Thyroid gland (tissue), 4 donors: ENCODE measurements around the gene SLC22A4. TPM values are rescaled to one million over a fixed set of nuclear protein-coding genes. Genes with fewer than 3 reads are reported as not detected.
A peak's percentile ranks its signal among the peaks of the same experiment; 100 is the strongest.

ENCODE experiments used
- DNase-seq, 2 donors: peaks; one replicate each; pipeline ENCODE4 v3.0.0-alpha.2; 2019
- H3K27ac ChIP-seq, 3 donors: fragments of 200-600 bp; sonication (generic); 1 replicate in 2 of 3; 2 replicates in 1 of 3; pipeline ENCODE4 v1.5.1; 2016 to 2019; ENCODE audit warnings: mild to moderate bottlenecking in 1 of 3, moderate library complexity in 1 of 3
- H3K27me3 ChIP-seq: fragments of 200-600 bp; sonication (generic); one replicate; pipeline ENCODE4 v1.5.1; 2019
- H3K36me3 ChIP-seq, 2 donors: fragments of 200-600 bp; sonication (generic); one replicate each; pipeline ENCODE4 v1.5.1; 2016 to 2019
- H3K4me1 ChIP-seq, 2 donors: fragments of 200-600 bp; sonication (generic); one replicate each; pipeline ENCODE4 v1.5.1; 2017 to 2019
- H3K4me3 ChIP-seq, 3 donors: fragments of 200-600 bp; sonication (generic); replicated peaks in 1 of 3; 1 replicate in 2 of 3; 2 replicates in 1 of 3; pipeline ENCODE4 v1.5.1; 2016; ENCODE audit warnings: mild to moderate bottlenecking in 1 of 3
- H3K9me3 ChIP-seq: fragments of 200-600 bp; sonication (generic); one replicate; pipeline ENCODE4 v1.5.1; 2017
- CTCF ChIP-seq, 6 experiments: fragments of 200-600 bp in 3 of 6; fragments of 450-650 bp in 3 of 6; sonication (generic) in 3 of 6; IDR thresholded peaks; one replicate each; pipeline ENCODE4 v1.5.1; 2016 to 2019; ENCODE audit warnings: antibody characterized with exemption in 6 of 6, mild to moderate bottlenecking in 2 of 6, inconsistent platforms in 1 of 6, moderate library complexity in 1 of 6
- POLR2A ChIP-seq, 2 donors: fragments of 450-650 bp; IDR thresholded peaks; one replicate each; pipeline ENCODE4 v1.6.1; 2017; ENCODE audit warnings: antibody characterized with exemption in 2 of 2, mild to moderate bottlenecking in 2 of 2, moderate library complexity in 1 of 2
- WGBS, 2 donors: methylation state at CpG; one replicate each; pipeline ENCODE4 v1.1.5; 2017; 5-methylcytosine and 5-hydroxymethylcytosine counted together
- intact Hi-C: fragments of 100-400 bp; cut with DNase I; formaldehyde crosslinking; loops from one replicate; pipeline ENCODE4 v1.15.1; 2023
- total RNA-seq, 4 donors: library from RNA; depleted of rRNA; stranded (reverse); fragments of >200 nt; gene quantifications; one replicate each; pipeline ENCODE4 v1.2.3, GENCODE V29; 2016

The SLC22A4 gene
- total RNA-seq, 4 donors from 2014 or later = 0.54 to 0.78 TPM; not detected in 2

GRCh38 chr5:132258102-132259068 is 35.8 kb upstream of the SLC22A4 start:
- no peak for DNase-seq
- peaks cover 44 to 76% of the 10 kb centered on the region in 2 donors for H3K4me1 ChIP-seq
- H3K27me3 ChIP-seq = no peaks in the 10 kb centered on the region
- WGBS, 2 donors = 54 to 69% methylated on average over 15 to 17 of the region's 19 CpGs
- TF ChIP-seq POLR2A (IDR thresholded peaks at IDR 0.05) (no peak), CTCF (IDR thresholded peaks at IDR 0.05) (no peak)
- H3K4me3 ChIP-seq = peak overlapping the region in 1 of 3 donors; percentile 43
- H3K9me3 ChIP-seq = no peaks in the 10 kb centered on the region
- intact Hi-C loops = loop anchor here (5.0 kb wide), 1 partner anchor 39 kb away; no protein-coding TSS in a partner anchor
- H3K27ac ChIP-seq = peak overlapping the region; percentile 22 to 81 (median 80)
- H3K36me3 ChIP-seq = no peaks in the 10 kb centered on the region

- no peak overlapping the region for H3K4me3 ChIP-seq
- H3K27me3 ChIP-seq = no peaks in the 10 kb centered on the region
- peaks cover 39 to 75% of the 10 kb centered on the region in 2 donors for H3K4me1 ChIP-seq
- H3K27ac ChIP-seq = peak overlapping the region in 2 of 3 donors; percentile 80 to 81
- WGBS, 2 donors = 72 to 87% methylated on average over 18 to 23 of the region's 24 CpGs
- intact Hi-C loops = loop anchor here (5.0 kb wide), 1 partner anchor 38 kb away; no protein-coding TSS in a partner anchor
- peak; percentile 20 to 25 for DNase-seq
- TF ChIP-seq POLR2A (IDR thresholded peaks at IDR 0.05) (no peak), CTCF (IDR thresholded peaks at IDR 0.05) (no peak)
- H3K36me3 ChIP-seq = no peaks in the 10 kb centered on the region
- H3K9me3 ChIP-seq = no peaks in the 10 kb centered on the region
Measured at GRCh38 chr5:132259069-132259851, 34.9 kb upstream of the SLC22A4 start.

GRCh38 chr5:132260051-132260450 is 34.1 kb upstream of the SLC22A4 start:
- H3K4me3 ChIP-seq = no peak overlapping the region
- intact Hi-C loops = no loop called here
- peak overlapping the region in 2 of 3 donors; percentile 80 to 81 for H3K27ac ChIP-seq
- 74 to 86% methylated on average over 6 of the region's 6 CpGs for WGBS, 2 donors
- peaks cover 32 to 74% of the 10 kb centered on the region in 2 donors for H3K4me1 ChIP-seq
- H3K9me3 ChIP-seq = no peaks in the 10 kb centered on the region
- no peaks in the 10 kb centered on the region for H3K36me3 ChIP-seq
- peak; percentile 18 to 20 for DNase-seq
- no peak for TF ChIP-seq CTCF (IDR thresholded peaks at IDR 0.05)
- H3K27me3 ChIP-seq = no peaks in the 10 kb centered on the region

GRCh38 chr5:132260714-132261551 is 33.3 kb upstream of the SLC22A4 start:
- intact Hi-C loops = no loop called here
- peaks cover 34 to 77% of the 10 kb centered on the region in 2 donors for H3K4me1 ChIP-seq
- no peaks in the 10 kb centered on the region for H3K9me3 ChIP-seq
- peak; percentile 79 to 89 for DNase-seq
- peak overlapping the region in 2 of 3 donors; percentile 33 to 80 for H3K27ac ChIP-seq
- no peaks in the 10 kb centered on the region for H3K36me3 ChIP-seq
- 50 to 54% methylated on average over 6 of the region's 6 CpGs for WGBS, 2 donors
- H3K4me3 ChIP-seq = no peak overlapping the region
- no peaks in the 10 kb centered on the region for H3K27me3 ChIP-seq
- TF ChIP-seq CTCF (IDR thresholded peaks at IDR 0.05) = no peak
- no peak for TF ChIP-seq POLR2A (IDR thresholded peaks at IDR 0.05)
